C1 segment of cervical spinal cord (tissue), 14 donors: ENCODE results near the gene MACROD2.

Source experiments
- DNase-seq, 14 donors: peaks; one replicate each; lab custom pipeline; 2025; lab: John Stamatoyannopoulos, UW

MACROD2 gene

GRCh38 chr20:14406495-14406894 lies 411.2 kb downstream of the MACROD2 start:
- DNase-seq, result no peak

DNA sequence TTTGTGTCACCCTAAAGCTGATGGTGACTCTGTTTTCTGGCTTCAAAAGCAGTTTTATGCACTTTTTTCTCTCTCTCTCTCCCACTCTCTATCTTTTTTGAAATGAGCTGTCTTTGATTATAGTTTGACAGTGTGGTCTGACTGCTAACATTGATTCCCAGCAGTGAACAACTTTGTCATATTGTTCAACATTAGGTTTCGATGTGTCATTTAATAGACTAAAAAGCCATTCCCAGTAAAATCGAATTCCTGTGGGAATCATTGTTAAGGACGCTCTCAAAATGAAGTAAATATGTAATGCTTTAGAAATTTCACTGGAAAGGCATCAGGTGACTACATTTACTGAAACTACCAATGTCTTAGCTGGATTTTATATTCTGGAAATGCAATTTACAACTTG lies 412.0 kb downstream of the MACROD2 start:
- no peak for DNase-seq

DNA sequence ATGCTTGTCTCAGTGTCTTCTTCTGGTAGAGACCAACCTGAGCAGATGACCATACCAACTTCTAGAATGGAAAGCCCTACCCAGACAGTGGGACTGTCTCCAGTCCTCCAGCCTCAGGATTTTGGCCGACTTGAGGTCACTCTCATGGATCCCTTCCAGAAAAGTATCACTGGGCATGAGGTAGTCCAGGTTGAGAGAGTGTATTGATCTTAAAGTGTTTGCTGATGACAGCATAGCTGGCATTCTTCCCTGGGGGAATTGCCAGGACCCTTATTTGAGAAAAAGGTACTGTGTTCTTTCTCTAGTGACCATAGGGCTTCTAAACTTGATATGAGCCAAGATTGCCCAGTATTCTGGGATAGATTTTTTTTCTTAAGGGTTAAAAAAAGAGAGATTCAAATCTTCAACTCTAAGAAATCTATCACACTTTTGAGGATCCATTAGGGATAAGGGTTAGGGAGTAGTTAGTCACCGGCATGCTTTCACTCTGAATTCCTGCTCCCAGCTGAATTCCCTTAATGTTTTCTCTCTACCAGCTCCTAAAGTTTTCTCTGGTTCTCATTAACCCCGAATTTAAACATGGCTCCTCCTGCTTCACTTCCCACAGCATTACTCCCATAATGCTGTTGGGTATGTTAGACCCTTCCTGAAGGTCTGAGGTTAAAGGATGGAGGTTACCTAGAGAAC lies 415.7 kb downstream of the MACROD2 start:
- no peak for DNase-seq

DNA sequence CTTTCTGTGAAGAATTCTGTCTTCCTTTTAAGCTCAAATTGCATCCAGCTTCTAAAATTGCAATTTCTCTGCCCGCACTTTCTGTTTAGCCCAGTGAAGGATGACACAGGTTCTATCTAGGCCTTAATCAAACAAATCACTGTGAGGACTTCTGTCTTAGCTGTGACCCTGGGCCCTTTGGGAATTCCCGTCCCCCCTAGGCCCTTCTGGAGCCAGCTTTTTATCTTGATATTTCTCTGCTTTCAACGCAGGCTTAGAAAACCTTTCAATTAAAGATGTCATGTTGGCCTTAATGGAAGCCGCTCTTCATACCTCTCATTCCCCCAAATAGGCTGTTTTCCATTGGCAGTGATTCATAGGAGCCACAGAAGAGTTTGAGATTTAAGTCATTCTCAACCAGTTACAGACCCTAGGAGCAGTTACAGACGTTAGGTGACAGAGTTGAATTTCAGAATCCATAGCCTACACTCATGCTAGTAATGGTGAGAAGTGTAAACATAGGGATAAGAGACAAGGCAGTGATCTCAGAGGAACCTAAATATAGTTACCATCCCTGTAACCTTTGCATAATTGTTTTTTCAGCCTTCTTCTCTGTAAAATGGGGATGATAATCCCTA lies 416.9 kb downstream of the MACROD2 start:
- no peak for DNase-seq

- DNase-seq, result no peak
Measured at GRCh38 chr20:14413835-14414234, 418.5 kb downstream of the MACROD2 start.

- no peak for DNase-seq
Measured at GRCh38 chr20:14414560-14414959, 419.2 kb downstream of the MACROD2 start.

GRCh38 chr20:14415467-14415866 lies 420.2 kb downstream of the MACROD2 start:
- no peak for DNase-seq

DNA sequence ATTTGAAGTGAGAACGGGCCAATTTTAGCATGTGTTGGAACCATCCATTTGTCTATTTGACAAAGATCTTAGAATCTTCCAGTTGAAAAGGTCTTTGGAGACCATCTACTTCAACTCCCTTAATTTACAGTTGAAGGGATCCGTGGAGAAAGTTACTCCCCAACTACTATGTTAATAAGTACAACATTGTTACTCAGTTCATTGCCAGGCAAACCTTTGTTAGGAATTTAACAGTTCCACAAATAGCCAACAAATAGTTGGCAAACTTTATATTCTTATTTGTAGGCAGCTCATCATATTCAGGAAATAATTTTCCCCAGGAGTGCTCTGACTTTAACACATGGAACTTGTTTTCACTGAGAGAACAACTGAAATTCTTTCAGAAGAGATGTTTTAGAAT lies 423.1 kb downstream of the MACROD2 start:
- DNase-seq, result no peak

GRCh38 chr20:14422892-14423291 lies 427.6 kb downstream of the MACROD2 start:
- no peak for DNase-seq

DNA sequence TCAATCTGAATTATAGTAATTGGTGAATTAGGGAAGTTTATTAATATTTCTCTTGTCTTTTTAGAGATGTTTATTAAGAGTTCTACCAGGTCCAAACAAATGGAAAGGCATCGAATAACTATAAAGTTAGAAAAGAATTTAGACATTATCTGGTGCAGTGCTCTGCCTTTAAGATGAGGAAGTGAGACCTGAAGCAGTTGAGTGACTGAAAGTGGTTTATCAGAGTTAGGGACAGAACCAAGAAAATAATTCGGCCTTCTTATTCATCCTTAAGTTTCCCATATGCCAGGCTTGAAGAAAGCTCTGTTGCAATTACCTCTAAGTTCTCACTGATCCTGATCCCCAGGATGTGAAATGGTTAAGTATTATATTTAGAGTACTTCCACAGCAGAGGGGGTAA lies 436.3 kb downstream of the MACROD2 start:
- DNase-seq, result no peak

- DNase-seq, result no peak
Measured at GRCh38 chr20:14432085-14432484, 436.8 kb downstream of the MACROD2 start.

DNA sequence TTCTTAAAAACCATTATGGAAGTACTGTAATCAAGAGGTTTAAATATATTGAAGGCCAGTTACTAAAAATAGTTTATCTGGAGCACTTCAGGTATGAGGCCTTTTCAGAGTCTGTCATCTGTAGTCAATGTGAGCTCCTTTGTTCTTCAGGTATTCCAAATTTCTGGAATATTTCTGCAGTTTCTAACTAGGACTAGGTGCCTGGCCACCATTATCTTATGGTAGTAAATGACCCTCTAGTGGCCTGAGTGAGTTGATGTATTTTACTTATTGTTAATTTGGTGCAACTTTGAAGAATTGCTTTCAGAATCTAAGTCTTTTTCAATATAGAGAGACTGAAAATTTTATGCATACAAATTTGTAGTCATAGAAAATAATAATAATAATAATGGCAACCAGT lies 437.3 kb downstream of the MACROD2 start:
- no peak for DNase-seq

DNA sequence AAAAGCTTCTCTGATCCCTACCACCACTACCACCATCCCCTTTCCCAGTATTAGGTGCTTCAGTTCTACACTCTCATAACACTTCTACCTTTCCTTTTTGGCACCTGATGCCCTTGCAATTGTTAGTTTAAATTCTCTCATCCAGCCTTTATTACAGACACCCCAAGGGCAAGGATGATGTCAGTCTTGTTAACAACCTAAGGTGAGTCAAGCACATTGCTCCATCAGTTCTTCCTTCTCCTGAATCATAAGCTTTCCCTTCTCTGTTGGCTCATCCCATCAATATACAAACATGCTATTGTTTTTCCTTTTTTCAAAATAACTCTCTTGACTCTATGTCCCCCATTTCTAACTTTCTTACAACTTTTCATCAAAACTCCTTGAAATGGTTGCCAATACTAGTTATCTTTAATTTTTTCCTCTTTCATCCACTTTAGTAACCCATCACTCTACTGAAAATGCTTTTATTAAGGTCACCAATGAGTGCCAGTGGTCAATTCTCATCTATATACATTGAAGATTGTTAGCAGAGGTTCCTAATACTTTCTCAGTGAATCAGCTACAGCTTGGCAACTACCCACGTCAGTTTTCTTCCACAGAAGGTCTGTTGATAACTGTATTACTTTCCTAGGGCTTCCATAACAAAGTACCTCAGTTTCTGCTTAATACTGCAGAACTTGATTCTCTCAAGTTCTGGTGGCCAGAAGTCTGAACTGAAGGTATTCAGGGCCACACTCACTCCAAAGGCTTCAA lies 439.2 kb downstream of the MACROD2 start:
- DNase-seq, result no peak

- no peak for DNase-seq
Measured at GRCh38 chr20:14441201-14441600, 445.9 kb downstream of the MACROD2 start.

GRCh38 chr20:14444106-14444505 lies 448.8 kb downstream of the MACROD2 start:
- DNase-seq, result no peak

DNA sequence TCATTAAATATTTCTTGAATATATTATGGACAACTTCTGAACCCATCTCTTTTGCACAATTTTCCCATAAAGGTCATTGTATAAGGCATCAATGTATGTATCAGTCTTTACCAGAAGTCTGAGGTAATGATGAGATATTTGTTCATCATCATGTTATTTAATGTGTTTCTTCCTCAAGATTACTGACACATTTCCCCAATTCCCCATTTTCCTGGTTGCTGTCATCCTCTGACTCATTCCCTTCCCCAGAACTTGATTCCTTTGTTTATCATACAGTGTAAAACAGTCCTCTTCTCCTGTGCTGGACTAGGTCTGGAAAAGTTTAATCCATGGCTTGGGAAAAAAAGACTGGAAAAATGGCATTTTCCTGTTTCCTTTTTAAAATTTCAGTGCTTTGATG lies 450.0 kb downstream of the MACROD2 start:
- DNase-seq, result no peak

DNA sequence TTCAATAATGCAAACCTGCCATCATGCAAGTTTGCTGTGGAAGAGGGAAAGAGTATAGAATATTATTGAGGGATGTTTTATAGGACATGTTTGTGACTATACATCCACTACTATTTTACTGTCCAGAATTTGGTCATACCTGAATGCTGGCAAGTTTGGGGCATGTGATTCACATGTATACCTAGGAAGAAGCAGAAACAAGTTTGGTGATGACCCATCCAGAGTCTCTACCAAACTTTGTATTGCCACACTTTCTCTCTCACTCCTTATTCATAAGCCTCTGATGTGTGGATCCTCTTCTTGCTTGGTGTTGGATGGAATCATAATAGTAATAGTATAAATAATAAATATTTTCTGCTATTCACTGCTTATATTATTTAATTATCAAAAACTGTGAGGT lies 450.6 kb downstream of the MACROD2 start:
- DNase-seq, result no peak

DNA sequence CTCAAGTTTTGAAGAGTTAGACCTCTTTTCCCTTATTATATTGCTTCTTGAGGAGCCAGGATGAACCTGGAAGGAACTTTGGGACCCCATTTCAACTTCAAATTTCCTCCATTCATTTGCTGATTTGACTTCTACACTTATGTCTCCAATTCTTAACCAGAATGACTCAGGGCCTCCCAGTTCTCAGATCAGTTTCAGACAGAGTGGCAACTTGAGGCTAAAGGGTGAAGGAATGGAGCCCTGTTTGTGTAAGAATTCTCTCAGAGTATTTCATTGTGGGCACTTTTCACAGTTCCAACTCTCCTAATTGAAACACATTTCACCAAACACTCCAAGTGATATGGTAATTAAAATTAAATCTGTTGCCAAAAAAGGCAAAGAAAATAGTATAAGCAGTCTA lies 451.1 kb downstream of the MACROD2 start:
- DNase-seq, result no peak

DNA sequence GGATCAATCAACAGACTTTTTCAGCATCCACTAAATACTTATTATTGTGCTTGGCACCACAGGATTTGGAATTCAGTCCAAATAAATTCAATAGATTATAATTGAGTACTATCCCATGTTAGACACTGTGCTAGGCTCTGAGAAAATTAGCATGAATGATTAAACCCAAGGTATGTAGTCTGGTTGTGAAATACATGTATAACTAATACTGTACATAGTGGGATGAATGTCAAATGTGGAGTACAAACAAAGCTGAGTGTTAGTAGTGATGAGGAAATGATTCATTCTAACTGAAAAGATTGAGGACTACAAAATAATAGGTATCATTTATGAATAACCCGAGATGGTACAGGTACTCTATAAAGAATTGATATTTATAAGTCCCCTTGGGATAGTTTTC lies 454.0 kb downstream of the MACROD2 start:
- DNase-seq, result no peak

DNA sequence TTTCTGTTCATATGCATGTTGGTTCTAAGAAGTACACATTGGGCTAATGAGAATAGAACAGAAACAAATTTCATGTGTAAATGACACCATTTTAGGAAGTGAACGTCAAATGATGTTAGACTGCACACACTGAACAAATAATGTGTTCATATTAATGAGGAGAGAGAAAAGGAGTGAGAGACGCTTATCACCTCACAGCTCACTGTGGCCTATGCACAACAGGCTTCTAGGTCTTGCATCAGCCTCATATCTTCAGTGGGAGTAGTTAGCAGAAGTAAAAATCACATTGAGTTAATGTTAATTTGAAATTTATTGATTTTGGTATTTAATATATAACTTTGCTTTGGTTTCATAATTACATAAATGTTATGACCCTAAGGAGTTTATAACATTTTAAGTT lies 454.9 kb downstream of the MACROD2 start:
- no peak for DNase-seq

DNA sequence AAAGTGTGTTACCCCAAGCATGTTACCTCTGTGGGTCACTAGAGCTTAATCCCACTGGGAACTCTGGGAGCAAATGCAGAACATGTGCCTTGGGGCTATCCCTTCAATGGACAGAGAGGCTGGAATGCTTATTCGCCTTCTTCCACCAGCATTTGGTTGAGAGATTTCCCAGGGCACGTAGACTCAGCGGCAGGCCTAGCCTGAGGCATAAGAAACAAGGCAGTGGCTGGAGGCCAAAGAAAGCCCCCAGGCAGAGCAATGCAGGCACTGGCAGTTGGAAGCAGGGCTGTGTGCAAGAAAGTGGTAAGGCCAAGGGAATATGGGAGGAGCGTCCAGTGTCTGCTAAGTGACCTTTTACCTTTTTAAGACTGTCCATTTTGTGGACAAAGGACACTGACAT lies 456.1 kb downstream of the MACROD2 start:
- no peak for DNase-seq

DNA sequence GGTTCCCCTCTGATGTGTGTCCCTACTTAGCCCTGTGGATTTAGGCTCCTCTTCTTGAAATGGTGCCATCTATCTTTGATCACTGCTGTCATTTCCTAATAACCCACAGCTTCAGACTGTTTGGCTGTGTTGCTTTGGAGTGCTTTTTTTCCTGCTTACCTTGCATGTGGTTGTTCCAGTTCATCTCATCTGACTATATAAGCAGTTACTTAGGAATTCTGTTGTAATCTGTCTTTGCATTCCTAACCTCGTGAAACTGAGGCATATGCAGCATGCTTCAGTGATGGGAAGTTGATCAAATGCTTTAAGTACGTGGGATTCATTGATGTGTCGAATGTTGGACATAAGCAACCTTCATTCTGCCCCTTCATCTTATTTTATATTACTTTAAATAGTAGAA lies 457.9 kb downstream of the MACROD2 start:
- DNase-seq, result no peak

DNA sequence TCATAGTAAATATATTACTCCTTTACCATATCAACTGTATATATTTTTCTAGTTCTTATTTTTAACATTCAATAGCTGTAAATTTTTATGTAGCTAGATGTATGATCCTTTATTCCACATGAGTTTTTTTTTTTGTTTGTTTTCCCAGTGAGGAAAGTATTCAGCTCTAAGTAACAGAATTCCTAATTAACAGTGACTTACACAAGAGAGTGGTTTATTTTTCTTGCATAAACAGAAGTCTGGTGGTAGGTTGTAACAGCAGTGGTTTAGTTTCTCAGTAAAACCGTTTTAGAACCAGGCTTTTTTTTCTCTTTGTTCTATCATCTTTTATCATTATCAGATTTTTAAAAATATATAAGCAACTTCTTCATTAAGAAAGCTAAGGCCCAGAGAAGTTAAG lies 459.0 kb downstream of the MACROD2 start:
- DNase-seq, result no peak
